PFSK-1 (cell line): ENCODE measurements around the gene HACD2.

Experiments
- FOXP2 ChIP-seq: optimal IDR thresholded peaks from 2 replicates; pipeline ENCODE3; 2011; ENCODE audit warnings: borderline replicate concordance, control low read depth, inconsistent platforms; ENCODE audit not compliant: insufficient read depth; ENCODE audit errors: extremely low read length, extremely low read depth
- POLR2AphosphoS5 ChIP-seq: IDR thresholded peaks from 2 replicates; pipeline ENCODE4 v1.6.1; 2012; ENCODE audit warnings: low read depth, mild to moderate bottlenecking, control low read depth, low read length, moderate library complexity
- TAF1 ChIP-seq: IDR thresholded peaks from 2 replicates; pipeline ENCODE4 v1.6.1; 2012; ENCODE audit warnings: low read length, control low read depth, borderline replicate concordance; ENCODE audit not compliant: insufficient read depth

GRCh38 chr3:123595396-123596180, 10.7 kb upstream of the HACD2 start:
- TF ChIP-seq TAF1, result no peak
- TF ChIP-seq POLR2AphosphoS5, result no peak
- no peak for TF ChIP-seq FOXP2
